ENCODE measurements around the gene BEAN1.

- TF ChIP-seq CBX3 (IDR thresholded peaks at IDR 0.05; ENCODE audit: low read depth): no peak
- no peak for TF ChIP-seq CTCF (IDR thresholded peaks at IDR 0.05 in 2 of 3, conservative IDR thresholded peaks at IDR 0.05 in 1 of 3; ENCODE audit: borderline replicate concordance in 1 of 3, insufficient read depth in 1 of 3, low read depth in 2 of 3, low read length in 2 of 3)
- TF ChIP-seq POLR2A (IDR thresholded peaks at IDR 0.05; ENCODE audit: borderline replicate concordance, extremely low read depth, insufficient read depth, insufficient read length): no peak
- TF ChIP-seq EZH2 (IDR thresholded peaks at IDR 0.05): no peak
- TF ChIP-seq YY1 (IDR thresholded peaks at IDR 0.05; ENCODE audit: extremely low read depth, insufficient replicate concordance, low read depth, low read length): no peak
- no peak for TF ChIP-seq ELF1 (IDR thresholded peaks at IDR 0.05; ENCODE audit: borderline replicate concordance, low read depth)
- no peak for TF ChIP-seq EGR1 (IDR thresholded peaks at IDR 0.05; ENCODE audit: low read depth)
- TF ChIP-seq REST (IDR thresholded peaks at IDR 0.05; ENCODE audit: low read depth): no peak
- no peak for TF ChIP-seq JUND (IDR thresholded peaks at IDR 0.05)
- no peak for TF ChIP-seq SIN3A (IDR thresholded peaks at IDR 0.05; ENCODE audit: low read depth)
- TF ChIP-seq ZNF274 (IDR thresholded peaks at IDR 0.05; ENCODE audit: low read depth, low read length): no peak
- no peak for TF ChIP-seq SRF (IDR thresholded peaks at IDR 0.05; ENCODE audit: low read depth)
- no peak for TF ChIP-seq POLR2AphosphoS5 (IDR thresholded peaks at IDR 0.05; ENCODE audit: low read depth, low read length)
Observed at GRCh38 chr16:66471716-66472393, 44.8 kb downstream of the BEAN1 start.

All from HCT116 (cell line).